K562 (cell line): ENCODE measurements around the gene PRSS50. TPM values are rescaled to one million over a fixed set of nuclear protein-coding genes. Genes with fewer than 3 reads are reported as not detected.
A peak's percentile ranks its signal among the peaks of the same experiment; 100 is the strongest.

Source experiments
- ATAC-seq: fragments of 200-7000 bp; cut with Tn5 transposase; 3 replicates; pipeline ENCODE4 v1.9.1; 2020; ENCODE audit warnings: moderate library complexity
- BruUV-seq: library from RNA; stranded (reverse); fragments of 400-500 nt; replicated peaks from 2 replicates; lab custom pipeline; 2021; lab: Mats Ljungman, UMichigan
- CTCF ChIA-PET: fragments of 300-600 bp; formaldehyde crosslinking; extraction: SDS; loops from one replicate; lab custom pipeline; 2021; ENCODE audit warnings: low intra/inter-chr PET ratio; lab: Yijun Ruan, JAX
- POLR2A ChIA-PET: fragments of 300-600, 350-650 bp; sonication (Branson Sonifier 250); formaldehyde crosslinking; extraction: SDS; loops from one replicate; lab custom pipeline; 2021; ENCODE audit warnings: antibody characterized with exemption, inconsistent platforms; lab: Yijun Ruan, JAX
- DNase-seq, 4 experiments: peaks; one replicate each; pipeline versions ENCODE4 v3.0.0 to v3.0.0-alpha.2; 2011 to 2018; ENCODE audit warnings: low spot score in 3 of 4, mixed read lengths in 3 of 4; ENCODE audit errors: extremely low read depth in 1 of 4
- FAIRE-seq: peaks from 2 replicates; lab custom pipeline; 2011; peaks lifted over from hg19 to GRCh38; lab: Jason Lieb, UNC
- H2AFZ ChIP-seq: 2 replicates; pipeline ENCODE4 v1.6.0; 2011; ENCODE audit warnings: low read depth, low read length, control low read depth, inconsistent platforms
- H3K27ac ChIP-seq: fragments of 200-600 bp; 3 replicates; pipeline ENCODE4 v1.8.0; 2011; ENCODE audit warnings: low read depth, mild to moderate bottlenecking, control low read depth, inconsistent platforms, low read length, moderate library complexity, mixed read lengths; ENCODE audit errors: extremely low read depth
- H3K27me3 ChIP-seq, 2 experiments: fragments of 300-600 bp in 1 of 2; 2 replicates in 1 of 2; 3 replicates in 1 of 2; pipeline versions ENCODE4 v1.6.0 to v1.8.0; 2011; ENCODE audit warnings: inconsistent platforms in 2 of 2, low read length in 2 of 2, mild to moderate bottlenecking in 1 of 2, mixed read lengths in 1 of 2, moderate library complexity in 1 of 2; ENCODE audit not compliant: control insufficient read depth in 2 of 2, insufficient read depth in 2 of 2
- H3K36me3 ChIP-seq: fragments of 300-600 bp; 3 replicates; pipeline ENCODE4 v1.8.0; 2011; ENCODE audit warnings: mild to moderate bottlenecking, low read length, inconsistent platforms; ENCODE audit not compliant: control insufficient read depth, insufficient read depth
- H3K4me1 ChIP-seq, 2 experiments: fragments of 200-600 bp in 1 of 2; replicated peaks in 1 of 2; 2 replicates in 1 of 2; 3 replicates in 1 of 2; pipeline versions ENCODE4 v1.5.1 to v1.8.0; 2011; ENCODE audit warnings: inconsistent platforms in 2 of 2, low read length in 2 of 2, mild to moderate bottlenecking in 1 of 2, mixed read lengths in 1 of 2, moderate library complexity in 1 of 2; ENCODE audit not compliant: control insufficient read depth in 2 of 2, insufficient read depth in 2 of 2
- H3K4me2 ChIP-seq: 2 replicates; pipeline ENCODE4 v1.6.1; 2011; ENCODE audit warnings: low read length, control low read depth, inconsistent platforms, mixed read lengths; ENCODE audit not compliant: insufficient read depth
- H3K4me3 ChIP-seq: fragments of 200-600 bp; sonication (generic), shearing (Covaris generic); 2 replicates; pipeline ENCODE4 v1.5.1; 2016; ENCODE audit warnings: control low read depth, inconsistent platforms
- H3K79me2 ChIP-seq: fragments of 200-600 bp; 3 replicates; pipeline ENCODE4 v1.8.0; 2011; ENCODE audit warnings: low read length, inconsistent platforms; ENCODE audit not compliant: control insufficient read depth, insufficient read depth
- H3K9ac ChIP-seq, 2 experiments: 2 replicates each; pipeline versions ENCODE4 v1.6.0 to v1.6.1; 2011; ENCODE audit warnings: low read depth in 2 of 2, low read length in 2 of 2, control low read depth in 1 of 2, inconsistent platforms in 1 of 2, mild to moderate bottlenecking in 1 of 2, mixed read lengths in 1 of 2; ENCODE audit not compliant: insufficient read depth in 1 of 2
- H3K9me1 ChIP-seq: one replicate; pipeline ENCODE4 v1.6.0; 2011; ENCODE audit warnings: inconsistent platforms, mild to moderate bottlenecking, low read length, moderate library complexity; ENCODE audit not compliant: control insufficient read depth, insufficient read depth
- H3K9me3 ChIP-seq: replicated peaks from 2 replicates; pipeline ENCODE4 v1.5.1; 2011; ENCODE audit warnings: low read depth, low read length, inconsistent platforms; ENCODE audit not compliant: control insufficient read depth, insufficient read depth
- H4K20me1 ChIP-seq: replicated peaks from 2 replicates; pipeline ENCODE4 v1.6.1; 2011; ENCODE audit warnings: low read length, inconsistent platforms, mixed read lengths; ENCODE audit not compliant: control insufficient read depth, insufficient read depth
- CREB5 ChIP-seq: fragments of 250-450 bp; sonication (Bioruptor Pico); IDR thresholded peaks from 2 replicates; pipeline ENCODE4 v1.5.0; 2020; ENCODE audit warnings: mild to moderate bottlenecking
- HSF4 ChIP-seq: fragments of 250-450 bp; sonication (Bioruptor Pico); IDR thresholded peaks from 2 replicates; pipeline ENCODE4 v2.1.2; 2022; ENCODE audit warnings: mild to moderate bottlenecking, moderate library complexity, borderline replicate concordance
- KAT8 ChIP-seq: fragments of 450-650 bp; IDR thresholded peaks from 2 replicates; pipeline ENCODE4 v1.6.1; 2016; ENCODE audit warnings: low read depth, mild to moderate bottlenecking
- NUFIP1 ChIP-seq: fragments of 450-650 bp; IDR thresholded peaks from 2 replicates; pipeline ENCODE4 v1.6.1; 2018; ENCODE audit not compliant: partially characterized antibody
- PCBP2 ChIP-seq: fragments of 200-400 bp; formaldehyde crosslinking; IDR thresholded peaks from 2 replicates; pipeline ENCODE4 v1.6.1; 2018; ENCODE audit warnings: low read length, low read depth, mild to moderate bottlenecking, moderate library complexity; ENCODE audit not compliant: poor library complexity, severe bottlenecking
- PRPF4 ChIP-seq: fragments of 200-400 bp; formaldehyde crosslinking; IDR thresholded peaks from one replicate; pipeline ENCODE4 v1.6.1; 2017; ENCODE audit warnings: low read length, low read depth, mild to moderate bottlenecking; ENCODE audit not compliant: insufficient read depth, poor library complexity, severe bottlenecking
- RBBP5 ChIP-seq: fragments of 200-600 bp; sonication (generic); IDR thresholded peaks from 2 replicates; pipeline ENCODE4 v1.6.1; 2012; ENCODE audit warnings: borderline replicate concordance, mild to moderate bottlenecking, low read length, control low read depth, inconsistent platforms; ENCODE audit not compliant: insufficient read depth, poor library complexity, severe bottlenecking
- RCOR1 ChIP-seq, 2 experiments: IDR thresholded peaks; 2 replicates each; pipeline ENCODE4 v1.6.1; 2012; ENCODE audit warnings: low read depth in 2 of 2, low read length in 2 of 2, borderline replicate concordance in 1 of 2, improper control_type of control experiment in 1 of 2
- RFX5 ChIP-seq: IDR thresholded peaks from 2 replicates; pipeline ENCODE4 v1.6.1; 2011; ENCODE audit warnings: low read depth, mild to moderate bottlenecking, improper control_type of control experiment, low read length
- ZBTB49 ChIP-seq: sonication (generic); formaldehyde crosslinking; IDR thresholded peaks from 2 replicates; pipeline ENCODE4 v1.8.0; 2022; ENCODE audit warnings: missing genetic modification reagents, mild to moderate bottlenecking, borderline replicate concordance
- ZNF639 ChIP-seq, 2 experiments: fragments of 200-800 bp in 1 of 2; sonication (Bioruptor generic) in 1 of 2; sonication (generic) in 1 of 2; formaldehyde crosslinking in 1 of 2; IDR thresholded peaks in 1 of 2; conservative IDR thresholded peaks in 1 of 2; 2 replicates each; pipeline versions ENCODE4 v1.5.0 to v1.6.1; 2016 to 2020; ENCODE audit warnings: missing compliant biosample characterization in 1 of 2, missing genetic modification characterization in 1 of 2, missing genetic modification reagents in 1 of 2
- WGBS: fragments of 100-300 bp; shearing (Covaris generic); methylation state at CpG from one replicate; pipeline ENCODE4 v1.1.6; 2016; ENCODE audit warnings: low coverage, mixed read lengths; ENCODE audit not compliant: insufficient coverage; ENCODE audit errors: missing lambda C conversion rate; 5-methylcytosine and 5-hydroxymethylcytosine counted together
- in situ Hi-C: fragments of 300-500 bp; cut with MboI; formaldehyde crosslinking; loops from 4 replicates; pipeline ENCODE4 v1.15.0; 2018; ENCODE audit warnings: inconsistent platforms, mixed read lengths
- intact Hi-C: fragments of 100-400 bp; cut with micrococcal nuclease; formaldehyde crosslinking; loops from 2 replicates; pipeline ENCODE4 v1.14.2; 2022
- polyA plus RNA-seq, 8 experiments: library from polyadenylated mRNA; depleted of rRNA in 4 of 8; stranded (reverse) in 5 of 8; unstranded in 3 of 8; fragments of >200 nt; fragmentation: Nextera tagmentation in 2 of 8; fragmentation: Illumina TruSeq in 1 of 8; extraction: Ambion mirVana in 2 of 8; extraction: Trizol in 1 of 8; gene quantifications; 2 replicates each; pipeline versions ENCODE4 v1.2.1 to v1.2.3, GENCODE V29; 2011 to 2014; ENCODE audit warnings: inconsistent platforms in 1 of 8, missing spikeins in 1 of 8
- total RNA-seq, 7 experiments: library from RNA; depleted of rRNA in 6 of 7; stranded (reverse); fragments of >200 nt in 6 of 7; fragmentation: Illumina TruSeq in 2 of 7; extraction: Trizol in 2 of 7; gene quantifications; 2 replicates each; pipeline versions ENCODE4 v1.2.1 to v1.2.3, GENCODE V29; 2011 to 2021; ENCODE audit warnings: low replicate concordance in 1 of 7

Gene PRSS50
- total and polyA plus RNA-seq, 9 of the 15 experiments (the other 6 are each of a cell fraction or from before 2014, with no cell fraction given): 0.01 TPM; not detected in 8

GRCh38 chr3:46734773-46735172 lies 17.1 kb upstream of the PRSS50 start:
- no peak overlapping the region for H3K4me3 ChIP-seq
- peaks cover 6% of the 10 kb centered on the region; the same call in 1 of the 2 replicates for H4K20me1 ChIP-seq
- intact Hi-C loops: no loop called here
- H3K9me1 ChIP-seq: no peaks in the 10 kb centered on the region
- no peak for DNase-seq
- no peak overlapping the region for H3K4me2 ChIP-seq
- in situ Hi-C loops: no loop called here
- H3K36me3 ChIP-seq: no peaks in the 10 kb centered on the region
- FAIRE-seq: no peak
- H3K27me3 ChIP-seq: peaks cover 10 to 49% of the 10 kb centered on the region in 2 experiments
- ChIA-PET POLR2A (interaction anchor here (2.1 kb wide), 1 partner anchor 20 kb away, joined by 5 read pairs; no protein-coding TSS in a partner anchor), CTCF (no interaction called here)
- no peaks in the 10 kb centered on the region for H3K4me1 ChIP-seq
- H2AFZ ChIP-seq: no peak overlapping the region
- H3K79me2 ChIP-seq: no peaks in the 10 kb centered on the region
- no peak overlapping the region for H3K9ac ChIP-seq
- WGBS: 3% methylated on average over 4 of the region's 4 CpGs
- no TSS peak for BruUV-seq
- H3K27ac ChIP-seq: no peak overlapping the region
- peak; percentile 54 for ATAC-seq
- no peaks in the 10 kb centered on the region for H3K9me3 ChIP-seq
- TF ChIP-seq CREB5 (CRISPR knock-in tag) (no peak), PCBP2 (no peak), HSF4 (CRISPR knock-in tag) (no peak), KAT8 (no peak), ZBTB49 (CRISPR knock-in tag) (no peak), ZNF639 (CRISPR knock-in tag; conservative IDR thresholded peaks at IDR 0.05 in 1 of 2, IDR thresholded peaks at IDR 0.05 in 1 of 2) (no peak), RCOR1 (IDR thresholded peaks at IDR 0.05; ENCODE audit: borderline replicate concordance in 1 of 2, low read depth in 2 of 2, low read length in 2 of 2) (no peak), PRPF4 (no peak), RBBP5 (no peak), RFX5 (no peak), NUFIP1 (no peak)
